NCI-H446 (cell line): ENCODE results near the gene RFX7.

Experiments
- DNase-seq, 2 experiments: peaks; one replicate each; lab custom pipeline; 2025; lab: John Stamatoyannopoulos, UW

The RFX7 gene

GRCh38 chr15:56126409-56126808, 117.3 kb downstream of the RFX7 start:
- DNase-seq = no peak

- no peak for DNase-seq
Measured at GRCh38 chr15:56124391-56124790, 119.3 kb downstream of the RFX7 start.

GRCh38 chr15:56105855-56106254, 137.8 kb downstream of the RFX7 start:
- no peak for DNase-seq

- DNase-seq = no peak
Measured at GRCh38 chr15:56102441-56102840, 141.2 kb downstream of the RFX7 start.

- DNase-seq = no peak
Measured at GRCh38 chr15:56099311-56099710, 144.4 kb downstream of the RFX7 start.

GRCh38 chr15:56098195-56098863, 145.3 kb downstream of the RFX7 start:
- no peak for DNase-seq

- DNase-seq = no peak
Measured at GRCh38 chr15:56095406-56095805, 148.3 kb downstream of the RFX7 start.

GRCh38 chr15:56094171-56094570, 149.5 kb downstream of the RFX7 start:
- no peak for DNase-seq

- DNase-seq = no peak
Measured at GRCh38 chr15:56088389-56088788, 155.3 kb downstream of the RFX7 start.

GRCh38 chr15:56086566-56086965, 157.1 kb downstream of the RFX7 start:
- DNase-seq = no peak

GRCh38 chr15:56082263-56082761, 161.4 kb downstream of the RFX7 start:
- no peak for DNase-seq

GRCh38 chr15:56077081-56077480, 166.6 kb downstream of the RFX7 start:
- DNase-seq = no peak

GRCh38 chr15:56076640-56077039, 167.0 kb downstream of the RFX7 start:
- DNase-seq = peak; percentile 8 to 55

- no peak for DNase-seq
Measured at GRCh38 chr15:56074481-56075265, 169.0 kb downstream of the RFX7 start.

GRCh38 chr15:56064152-56064551, 179.5 kb downstream of the RFX7 start:
- DNase-seq = no peak

- DNase-seq = no peak
Measured at GRCh38 chr15:56059716-56060115, 184.0 kb downstream of the RFX7 start.

- DNase-seq = peak in 1 of 2 experiments; percentile 11
Measured at GRCh38 chr15:56058986-56059385, 184.7 kb downstream of the RFX7 start.

GRCh38 chr15:56056626-56057025, 187.1 kb downstream of the RFX7 start:
- no peak for DNase-seq

GRCh38 chr15:56053046-56053400, 190.7 kb downstream of the RFX7 start:
- no peak for DNase-seq

GRCh38 chr15:56052395-56053045, 191.2 kb downstream of the RFX7 start:
- DNase-seq = peak in 1 of 2 experiments; percentile 54

- DNase-seq = no peak
Measured at GRCh38 chr15:56051676-56052075, 192.0 kb downstream of the RFX7 start.

- no peak for DNase-seq
Measured at GRCh38 chr15:56049577-56049976, 194.1 kb downstream of the RFX7 start.

- DNase-seq = no peak
Measured at GRCh38 chr15:56047354-56047753, 196.3 kb downstream of the RFX7 start.
